HEK293 (cell line): ENCODE results near the gene NYNRIN.
A peak's percentile ranks its signal among the peaks of the same experiment; 100 is the strongest.

Source experiments
- ZBTB7A ChIP-seq: fragments of 450-650 bp; formaldehyde crosslinking; IDR thresholded peaks from 2 replicates; pipeline ENCODE4 v1.5.1; 2016; ENCODE audit warnings: low read depth, missing biosample characterization, missing genetic modification characterization
- ZNF239 ChIP-seq: fragments of 450-650 bp; formaldehyde crosslinking; IDR thresholded peaks from 2 replicates; pipeline ENCODE4 v1.5.1; 2016; ENCODE audit warnings: missing biosample characterization, missing genetic modification characterization
- ZNF37A ChIP-seq: fragments of 450-650 bp; IDR thresholded peaks from 2 replicates; pipeline ENCODE4 v1.5.1; 2018; ENCODE audit warnings: missing biosample characterization, missing genetic modification characterization
- ZNF629 ChIP-seq: fragments of 450-650 bp; formaldehyde crosslinking; IDR thresholded peaks from 2 replicates; pipeline ENCODE4 v1.5.1; 2017; ENCODE audit warnings: missing biosample characterization, missing genetic modification characterization
- ZNF747 ChIP-seq: fragments of 450-650 bp; formaldehyde crosslinking; IDR thresholded peaks from 2 replicates; pipeline ENCODE4 v1.5.1; 2016; ENCODE audit warnings: missing biosample characterization, missing genetic modification characterization
- ZNF792 ChIP-seq: fragments of 450-650 bp; formaldehyde crosslinking; IDR thresholded peaks from 2 replicates; pipeline ENCODE4 v1.5.1; 2016; ENCODE audit warnings: missing biosample characterization, missing genetic modification characterization
- ZNF830 ChIP-seq: fragments of 450-650 bp; IDR thresholded peaks from 2 replicates; pipeline ENCODE4 v1.5.0; 2018; ENCODE audit warnings: missing biosample characterization, missing genetic modification characterization, low read depth, mild to moderate bottlenecking, moderate library complexity
- TF ChIP-seq, protein P1 (sequence below): fragments of 450-650 bp; formaldehyde crosslinking; IDR thresholded peaks from 2 replicates; pipeline ENCODE4 v1.5.1; 2016; ENCODE audit warnings: missing biosample characterization, missing genetic modification characterization
- TF ChIP-seq, protein P2 (sequence below): fragments of 450-650 bp; formaldehyde crosslinking; IDR thresholded peaks from 2 replicates; pipeline ENCODE4 v1.5.1; 2016; ENCODE audit warnings: missing biosample characterization, missing genetic modification characterization
- TF ChIP-seq, protein P3 (sequence below): fragments of 450-650 bp; formaldehyde crosslinking; IDR thresholded peaks from 2 replicates; pipeline ENCODE4 v1.5.1; 2016; ENCODE audit warnings: missing biosample characterization, missing genetic modification characterization, low read depth

GRCh38 chr14:24431569-24432258 is 32.9 kb downstream of the NYNRIN start:
- TF ChIP-seq, protein P1, sequence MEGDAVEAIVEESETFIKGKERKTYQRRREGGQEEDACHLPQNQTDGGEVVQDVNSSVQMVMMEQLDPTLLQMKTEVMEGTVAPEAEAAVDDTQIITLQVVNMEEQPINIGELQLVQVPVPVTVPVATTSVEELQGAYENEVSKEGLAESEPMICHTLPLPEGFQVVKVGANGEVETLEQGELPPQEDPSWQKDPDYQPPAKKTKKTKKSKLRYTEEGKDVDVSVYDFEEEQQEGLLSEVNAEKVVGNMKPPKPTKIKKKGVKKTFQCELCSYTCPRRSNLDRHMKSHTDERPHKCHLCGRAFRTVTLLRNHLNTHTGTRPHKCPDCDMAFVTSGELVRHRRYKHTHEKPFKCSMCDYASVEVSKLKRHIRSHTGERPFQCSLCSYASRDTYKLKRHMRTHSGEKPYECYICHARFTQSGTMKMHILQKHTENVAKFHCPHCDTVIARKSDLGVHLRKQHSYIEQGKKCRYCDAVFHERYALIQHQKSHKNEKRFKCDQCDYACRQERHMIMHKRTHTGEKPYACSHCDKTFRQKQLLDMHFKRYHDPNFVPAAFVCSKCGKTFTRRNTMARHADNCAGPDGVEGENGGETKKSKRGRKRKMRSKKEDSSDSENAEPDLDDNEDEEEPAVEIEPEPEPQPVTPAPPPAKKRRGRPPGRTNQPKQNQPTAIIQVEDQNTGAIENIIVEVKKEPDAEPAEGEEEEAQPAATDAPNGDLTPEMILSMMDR = peak; percentile 99
- TF ChIP-seq, protein P2, sequence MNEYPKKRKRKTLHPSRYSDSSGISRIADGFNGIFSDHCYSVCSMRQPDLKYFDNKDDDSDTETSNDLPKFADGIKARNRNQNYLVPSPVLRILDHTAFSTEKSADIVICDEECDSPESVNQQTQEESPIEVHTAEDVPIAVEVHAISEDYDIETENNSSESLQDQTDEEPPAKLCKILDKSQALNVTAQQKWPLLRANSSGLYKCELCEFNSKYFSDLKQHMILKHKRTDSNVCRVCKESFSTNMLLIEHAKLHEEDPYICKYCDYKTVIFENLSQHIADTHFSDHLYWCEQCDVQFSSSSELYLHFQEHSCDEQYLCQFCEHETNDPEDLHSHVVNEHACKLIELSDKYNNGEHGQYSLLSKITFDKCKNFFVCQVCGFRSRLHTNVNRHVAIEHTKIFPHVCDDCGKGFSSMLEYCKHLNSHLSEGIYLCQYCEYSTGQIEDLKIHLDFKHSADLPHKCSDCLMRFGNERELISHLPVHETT (tag by site-specific recombination) = no peak
- TF ChIP-seq ZNF792 (no peak), ZNF629 (tag by site-specific recombination) (peak; percentile 52), ZNF37A (tag by site-specific recombination) (no peak), ZNF747 (tag by site-specific recombination) (no peak), ZNF830 (tag by site-specific recombination) (no peak), ZBTB7A (tag by site-specific recombination) (0 out of 2 replicates have a peak, but pooled peaks have one; percentile 32), ZNF239 (tag by site-specific recombination) (no peak)
- TF ChIP-seq, protein P3, sequence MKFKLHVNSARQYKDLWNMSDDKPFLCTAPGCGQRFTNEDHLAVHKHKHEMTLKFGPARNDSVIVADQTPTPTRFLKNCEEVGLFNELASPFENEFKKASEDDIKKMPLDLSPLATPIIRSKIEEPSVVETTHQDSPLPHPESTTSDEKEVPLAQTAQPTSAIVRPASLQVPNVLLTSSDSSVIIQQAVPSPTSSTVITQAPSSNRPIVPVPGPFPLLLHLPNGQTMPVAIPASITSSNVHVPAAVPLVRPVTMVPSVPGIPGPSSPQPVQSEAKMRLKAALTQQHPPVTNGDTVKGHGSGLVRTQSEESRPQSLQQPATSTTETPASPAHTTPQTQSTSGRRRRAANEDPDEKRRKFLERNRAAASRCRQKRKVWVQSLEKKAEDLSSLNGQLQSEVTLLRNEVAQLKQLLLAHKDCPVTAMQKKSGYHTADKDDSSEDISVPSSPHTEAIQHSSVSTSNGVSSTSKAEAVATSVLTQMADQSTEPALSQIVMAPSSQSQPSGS (tag by site-specific recombination) = no peak
